ENCODE measurements around the gene FZD10.

FZD10 gene

DNA sequence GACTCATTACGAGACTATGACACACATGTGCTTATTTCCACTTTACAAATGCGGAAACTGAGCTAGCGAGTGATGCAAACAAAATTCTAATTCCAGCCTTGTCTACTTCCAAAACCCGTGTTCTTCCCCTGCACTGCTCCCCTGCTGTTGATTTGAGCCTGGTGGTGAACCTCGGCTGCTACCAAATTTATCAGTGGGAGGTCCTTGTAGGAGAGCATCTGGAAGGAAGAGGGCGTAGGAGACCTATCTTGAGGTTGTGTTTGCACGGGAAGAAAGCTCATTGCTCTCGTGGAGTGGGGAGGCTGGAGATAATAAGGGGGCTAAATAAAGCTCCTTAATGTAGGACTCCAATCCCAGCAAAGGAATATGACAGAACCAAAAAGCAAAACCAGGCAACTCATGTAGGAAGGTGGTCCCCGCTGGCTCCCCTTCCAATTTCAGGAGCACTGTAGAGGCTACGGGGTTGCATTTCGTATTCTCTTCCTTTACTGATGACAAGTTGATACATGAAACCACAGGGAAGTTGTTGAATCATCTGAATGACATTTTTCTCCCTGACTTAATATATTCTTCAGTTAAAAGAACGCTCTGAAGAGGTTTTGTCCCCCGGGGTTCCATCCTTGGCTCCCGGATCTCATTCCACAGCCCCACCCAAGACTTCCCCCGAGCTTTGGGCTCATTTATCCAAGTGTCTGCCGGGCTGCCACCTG is 52.6 kb downstream of the FZD10 start:
- no peak overlapping the region for H3K27ac Mint-ChIP-seq
- CTCF ChIA-PET: no interaction called here
- H3K4me3 Mint-ChIP-seq: no peak overlapping the region
- DNase-seq: no peak
- H3K4me1 Mint-ChIP-seq: no peaks in the 10 kb centered on the region
- H3K36me3 Mint-ChIP-seq: no peaks in the 10 kb centered on the region
- peaks cover 15% of the 10 kb centered on the region for H3K27me3 Mint-ChIP-seq
- H3K9me3 Mint-ChIP-seq: peaks cover 11% of the 10 kb centered on the region

All from activated naive CD4-positive, alpha-beta T cell treated with anti-CD3 and anti-CD28 coated beads, Interleukin-2, amount 10 ng/mL, durations not matched to agents 7 days and 5 days (primary cell).